HepG2 (cell line): ENCODE results near the gene OMA1. TPM values are rescaled to one million over a fixed set of nuclear protein-coding genes. Genes with fewer than 3 reads are reported as not detected.

Experiments
- FOXK1 ChIP-seq: sonication (generic); formaldehyde crosslinking; IDR thresholded peaks from 2 replicates; pipeline ENCODE4 v1.4.0; 2020; ENCODE audit warnings: low read depth, missing genetic modification reagents, borderline replicate concordance
- GTF3A ChIP-seq: sonication (generic); formaldehyde crosslinking; conservative IDR thresholded peaks from 2 replicates; pipeline ENCODE4 v1.4.0; 2020; ENCODE audit warnings: mild to moderate bottlenecking, missing genetic modification reagents
- HNF4G ChIP-seq, 2 experiments: sonication (generic) in 1 of 2; formaldehyde crosslinking in 1 of 2; IDR thresholded peaks; 2 replicates each; pipeline versions ENCODE4 v1.4.0 to v1.6.1; 2011 to 2020; ENCODE audit warnings: borderline replicate concordance in 2 of 2, low read depth in 2 of 2, mild to moderate bottlenecking in 2 of 2, low read length in 1 of 2, missing genetic modification reagents in 1 of 2, moderate library complexity in 1 of 2
- IKZF4 ChIP-seq: sonication (generic); formaldehyde crosslinking; IDR thresholded peaks from 2 replicates; pipeline ENCODE4 v1.5.1; 2020; ENCODE audit warnings: borderline replicate concordance, mild to moderate bottlenecking, low read depth, missing genetic modification reagents; ENCODE audit errors: not compliant biosample characterization
- ISX ChIP-seq: sonication (generic); formaldehyde crosslinking; conservative IDR thresholded peaks from 2 replicates; pipeline ENCODE4 v1.5.0; 2020; ENCODE audit warnings: missing genetic modification reagents
- KDM4B ChIP-seq: sonication (generic); formaldehyde crosslinking; IDR thresholded peaks from 2 replicates; pipeline ENCODE4 v1.4.0; 2020; ENCODE audit warnings: missing genetic modification reagents
- MIER2 ChIP-seq: IDR thresholded peaks from 2 replicates; pipeline ENCODE4 v1.6.1; 2016; ENCODE audit warnings: missing biosample characterization, missing genetic modification reagents
- MLLT10 ChIP-seq: sonication (generic); formaldehyde crosslinking; IDR thresholded peaks from 2 replicates; pipeline ENCODE4 v1.4.0; 2020; ENCODE audit warnings: missing genetic modification reagents
- NBN ChIP-seq: fragments of 450-650 bp; conservative IDR thresholded peaks from 2 replicates; pipeline ENCODE4 v1.6.1; 2017
- NFIC ChIP-seq: IDR thresholded peaks from 2 replicates; pipeline ENCODE4 v1.6.1; 2012; ENCODE audit warnings: mild to moderate bottlenecking, low read length, inconsistent platforms
- RFX3 ChIP-seq: IDR thresholded peaks from 2 replicates; pipeline ENCODE4 v1.6.1; 2016; ENCODE audit warnings: missing biosample characterization, missing genetic modification reagents
- ZNF629 ChIP-seq: sonication (generic); formaldehyde crosslinking; conservative IDR thresholded peaks from 2 replicates; pipeline ENCODE4 v1.5.0; 2020; ENCODE audit warnings: missing genetic modification reagents
- ZNF777 ChIP-seq: sonication (generic); formaldehyde crosslinking; IDR thresholded peaks from 2 replicates; pipeline ENCODE4 v1.4.0; 2020; ENCODE audit warnings: missing genetic modification reagents
- ZNF782 ChIP-seq: sonication (generic); formaldehyde crosslinking; IDR thresholded peaks from 2 replicates; pipeline ENCODE4 v1.4.0; 2020; ENCODE audit warnings: missing genetic modification reagents, mild to moderate bottlenecking, borderline replicate concordance
- ZSCAN25 ChIP-seq: sonication (generic); formaldehyde crosslinking; IDR thresholded peaks from 2 replicates; pipeline ENCODE4 v1.8.0; 2022; ENCODE audit warnings: mild to moderate bottlenecking, missing genetic modification reagents
- polyA plus RNA-seq, 8 experiments: library from polyadenylated mRNA; depleted of rRNA in 3 of 8; stranded (reverse) in 7 of 8; unstranded in 1 of 8; fragments of >200 nt; fragmentation: Illumina TruSeq in 4 of 8; extraction: Trizol in 4 of 8; gene quantifications; 2 replicates each; pipeline versions ENCODE4 v1.2.1 to v1.2.3, GENCODE V29; 2011 to 2016; ENCODE audit warnings: low read depth in 4 of 8, missing spikeins in 1 of 8, mixed read lengths in 1 of 8; ENCODE audit not compliant: insufficient read depth in 1 of 8
- total RNA-seq, 5 experiments: library from RNA; depleted of rRNA; stranded (reverse); fragments of >200 nt; fragmentation: Illumina TruSeq; extraction: Trizol; gene quantifications; 2 replicates each; pipeline ENCODE4 v1.2.3, GENCODE V29; 2016; ENCODE audit warnings: low read depth in 1 of 5
- TF ChIP-seq, protein P1 (sequence below): sonication (generic); formaldehyde crosslinking; IDR thresholded peaks from 2 replicates; pipeline ENCODE4 v1.8.1; 2023; ENCODE audit warnings: mild to moderate bottlenecking, moderate library complexity, missing genetic modification reagents
- TF ChIP-seq, protein P2 (sequence below): IDR thresholded peaks from 2 replicates; pipeline ENCODE4 v1.6.1; 2018; ENCODE audit warnings: missing genetic modification reagents
- TF ChIP-seq, protein P3 (sequence below): sonication (generic); formaldehyde crosslinking; IDR thresholded peaks from 2 replicates; pipeline ENCODE4 v1.8.0; 2022; ENCODE audit warnings: missing genetic modification reagents, mild to moderate bottlenecking, inconsistent platforms, borderline replicate concordance
- TF ChIP-seq, protein P4 (sequence below): sonication (generic); formaldehyde crosslinking; IDR thresholded peaks from 2 replicates; pipeline ENCODE4 v1.4.0; 2020; ENCODE audit warnings: missing genetic modification reagents

OMA1 gene
- total and polyA plus RNA-seq, 2 of the 13 experiments (the other 11 are each of a cell fraction or from before 2014, with no cell fraction given), result 7.0 to 26.9 TPM

DNA sequence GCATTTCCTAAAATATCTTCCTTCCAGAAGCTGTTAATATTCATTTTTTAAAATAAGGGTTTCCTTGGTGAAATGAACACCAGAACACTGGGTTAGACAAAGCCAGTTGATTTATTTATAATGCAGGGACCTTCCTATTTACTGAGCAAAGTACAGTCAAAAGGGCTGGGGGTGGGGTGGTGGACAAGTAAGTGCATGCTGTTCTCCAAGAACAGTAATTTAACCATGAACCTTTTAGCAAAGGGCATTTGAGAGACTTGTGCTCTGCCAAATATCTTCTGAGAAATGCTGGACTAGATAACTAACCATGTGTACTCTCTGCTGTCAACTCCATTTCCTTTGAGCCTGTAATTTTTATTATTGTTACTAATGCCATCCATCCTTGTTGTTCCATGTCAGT, 100.2 kb downstream of the OMA1 start (continued):
- TF ChIP-seq, protein P1, sequence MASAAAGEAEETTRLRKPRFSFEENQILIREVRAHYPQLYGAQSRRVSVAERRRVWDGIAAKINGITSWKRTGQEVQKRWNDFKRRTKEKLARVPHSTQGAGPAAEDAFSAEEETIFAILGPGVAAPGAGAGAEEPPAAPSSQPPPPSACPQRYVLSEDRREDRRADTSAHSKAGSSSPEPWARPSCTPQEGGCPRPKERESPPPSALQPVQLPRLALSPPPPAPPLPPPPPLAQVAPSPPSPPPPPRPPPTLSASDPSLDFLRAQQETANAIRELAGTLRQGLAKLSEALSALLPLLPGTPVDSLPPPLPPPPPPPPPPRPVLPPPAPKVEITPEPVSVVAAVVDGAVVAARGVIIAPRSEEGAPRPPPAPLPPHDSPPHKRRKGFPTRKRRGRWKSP, result no peak
- peak; percentile 59 for TF ChIP-seq HNF4G (IDR thresholded peaks at IDR 0.05; ENCODE audit: borderline replicate concordance, low read depth, low read length)
- TF ChIP-seq HNF4G (CRISPR knock-in tag; IDR thresholded peaks at IDR 0.05; ENCODE audit: borderline replicate concordance, low read depth), result no peak
- TF ChIP-seq, protein P2, sequence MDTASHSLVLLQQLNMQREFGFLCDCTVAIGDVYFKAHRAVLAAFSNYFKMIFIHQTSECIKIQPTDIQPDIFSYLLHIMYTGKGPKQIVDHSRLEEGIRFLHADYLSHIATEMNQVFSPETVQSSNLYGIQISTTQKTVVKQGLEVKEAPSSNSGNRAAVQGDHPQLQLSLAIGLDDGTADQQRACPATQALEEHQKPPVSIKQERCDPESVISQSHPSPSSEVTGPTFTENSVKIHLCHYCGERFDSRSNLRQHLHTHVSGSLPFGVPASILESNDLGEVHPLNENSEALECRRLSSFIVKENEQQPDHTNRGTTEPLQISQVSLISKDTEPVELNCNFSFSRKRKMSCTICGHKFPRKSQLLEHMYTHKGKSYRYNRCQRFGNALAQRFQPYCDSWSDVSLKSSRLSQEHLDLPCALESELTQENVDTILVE, result no peak
- no peak for TF ChIP-seq ZSCAN25 (CRISPR knock-in tag)
- no peak for TF ChIP-seq ZNF777 (CRISPR knock-in tag)
- TF ChIP-seq KDM4B (CRISPR knock-in tag), result no peak
- TF ChIP-seq MIER2 (CRISPR knock-in tag), result no peak
- TF ChIP-seq IKZF4 (CRISPR knock-in tag), result no peak
- TF ChIP-seq NFIC, result peak; percentile 23; the same call in 1 of the 2 replicates
- TF ChIP-seq ISX (CRISPR knock-in tag), result no peak
- no peak for TF ChIP-seq FOXK1 (CRISPR knock-in tag)
- TF ChIP-seq GTF3A (CRISPR knock-in tag), result no peak
- TF ChIP-seq, protein P3, sequence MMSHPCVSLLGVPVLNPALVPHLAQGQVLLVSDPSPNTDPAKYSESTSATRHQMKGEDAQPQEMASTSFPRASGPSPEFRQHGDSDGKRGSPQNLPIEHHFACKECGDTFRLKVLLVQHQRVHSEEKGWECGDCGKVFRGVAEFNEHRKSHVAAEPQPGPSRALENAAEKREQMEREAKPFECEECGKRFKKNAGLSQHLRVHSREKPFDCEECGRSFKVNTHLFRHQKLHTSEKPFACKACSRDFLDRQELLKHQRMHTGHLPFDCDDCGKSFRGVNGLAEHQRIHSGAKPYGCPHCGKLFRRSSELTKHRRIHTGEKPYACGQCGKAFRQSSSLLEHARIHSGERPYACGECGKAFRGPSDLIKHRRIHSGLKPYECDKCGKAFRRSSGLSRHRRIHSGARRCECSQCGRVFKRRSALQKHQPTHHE (CRISPR knock-in tag), result no peak
- TF ChIP-seq ZNF782, result no peak
- no peak for TF ChIP-seq RFX3 (CRISPR knock-in tag)
- TF ChIP-seq ZNF629 (CRISPR knock-in tag), result no peak
- no peak for TF ChIP-seq NBN
- TF ChIP-seq, protein P4, sequence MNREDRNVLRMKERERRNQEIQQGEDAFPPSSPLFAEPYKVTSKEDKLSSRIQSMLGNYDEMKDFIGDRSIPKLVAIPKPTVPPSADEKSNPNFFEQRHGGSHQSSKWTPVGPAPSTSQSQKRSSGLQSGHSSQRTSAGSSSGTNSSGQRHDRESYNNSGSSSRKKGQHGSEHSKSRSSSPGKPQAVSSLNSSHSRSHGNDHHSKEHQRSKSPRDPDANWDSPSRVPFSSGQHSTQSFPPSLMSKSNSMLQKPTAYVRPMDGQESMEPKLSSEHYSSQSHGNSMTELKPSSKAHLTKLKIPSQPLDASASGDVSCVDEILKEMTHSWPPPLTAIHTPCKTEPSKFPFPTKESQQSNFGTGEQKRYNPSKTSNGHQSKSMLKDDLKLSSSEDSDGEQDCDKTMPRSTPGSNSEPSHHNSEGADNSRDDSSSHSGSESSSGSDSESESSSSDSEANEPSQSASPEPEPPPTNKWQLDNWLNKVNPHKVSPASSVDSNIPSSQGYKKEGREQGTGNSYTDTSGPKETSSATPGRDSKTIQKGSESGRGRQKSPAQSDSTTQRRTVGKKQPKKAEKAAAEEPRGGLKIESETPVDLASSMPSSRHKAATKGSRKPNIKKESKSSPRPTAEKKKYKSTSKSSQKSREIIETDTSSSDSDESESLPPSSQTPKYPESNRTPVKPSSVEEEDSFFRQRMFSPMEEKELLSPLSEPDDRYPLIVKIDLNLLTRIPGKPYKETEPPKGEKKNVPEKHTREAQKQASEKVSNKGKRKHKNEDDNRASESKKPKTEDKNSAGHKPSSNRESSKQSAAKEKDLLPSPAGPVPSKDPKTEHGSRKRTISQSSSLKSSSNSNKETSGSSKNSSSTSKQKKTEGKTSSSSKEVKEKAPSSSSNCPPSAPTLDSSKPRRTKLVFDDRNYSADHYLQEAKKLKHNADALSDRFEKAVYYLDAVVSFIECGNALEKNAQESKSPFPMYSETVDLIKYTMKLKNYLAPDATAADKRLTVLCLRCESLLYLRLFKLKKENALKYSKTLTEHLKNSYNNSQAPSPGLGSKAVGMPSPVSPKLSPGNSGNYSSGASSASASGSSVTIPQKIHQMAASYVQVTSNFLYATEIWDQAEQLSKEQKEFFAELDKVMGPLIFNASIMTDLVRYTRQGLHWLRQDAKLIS (CRISPR knock-in tag), result no peak
- no peak for TF ChIP-seq MLLT10 (CRISPR knock-in tag)
